ENCODE results near the gene AFG1L.
"Not testable (repeated sequence)": the region's sequence is repeated elsewhere in the genome, so short reads cannot be mapped to it uniquely, and the experiment has no call there.

AFG1L gene

DNA sequence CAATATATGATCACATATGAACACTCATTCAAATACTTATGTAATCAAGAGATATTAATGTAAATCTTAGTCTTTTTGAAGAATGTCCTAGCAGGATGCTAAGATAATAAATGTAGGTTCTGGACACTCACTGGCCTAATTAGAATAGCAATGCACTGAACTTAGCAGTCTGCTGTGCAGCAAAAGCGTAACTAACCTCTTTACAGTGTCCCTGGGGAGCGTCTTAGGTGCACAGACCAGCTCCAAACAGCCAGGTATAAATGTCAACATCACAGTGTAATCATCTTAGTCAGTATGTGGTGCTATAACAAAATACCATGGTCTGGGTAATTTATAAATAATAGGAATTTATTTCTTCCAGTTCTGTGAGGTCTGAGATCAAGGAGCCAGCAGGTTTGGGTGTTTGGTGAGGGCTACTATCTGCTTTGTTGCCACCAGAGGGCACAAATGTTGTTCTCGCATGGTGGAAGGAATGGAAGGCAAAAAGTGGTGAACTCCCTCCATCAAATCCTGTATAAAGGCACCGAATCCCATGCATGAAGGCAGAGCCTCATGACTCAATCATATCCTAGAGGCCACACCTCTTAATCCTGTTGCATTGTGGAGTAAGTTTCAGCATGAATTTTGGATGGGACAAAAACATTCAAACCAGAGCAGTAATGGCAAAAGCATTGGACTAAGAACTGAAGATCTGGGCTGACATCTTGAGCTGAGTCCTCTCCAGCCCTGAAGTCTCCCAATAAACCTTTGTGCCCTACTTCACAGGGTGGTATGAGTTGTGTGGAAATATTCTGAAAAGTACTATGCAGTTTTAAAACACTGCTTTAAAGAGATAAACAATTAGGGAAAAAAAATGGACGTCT is 224.1 kb downstream of the AFG1L start:
- DNase-seq (ENCODE audit: low read depth in 2 of 2) = no peak

GRCh38 chr6:108521616-108522107 is 226.8 kb downstream of the AFG1L start:
- DNase-seq (ENCODE audit: low read depth in 2 of 2) = no peak

- no peak for DNase-seq (ENCODE audit: low read depth in 2 of 2)
These were observed 228.8 kb downstream of the AFG1L start for GRCh38 chr6:108523697-108524096.

DNA sequence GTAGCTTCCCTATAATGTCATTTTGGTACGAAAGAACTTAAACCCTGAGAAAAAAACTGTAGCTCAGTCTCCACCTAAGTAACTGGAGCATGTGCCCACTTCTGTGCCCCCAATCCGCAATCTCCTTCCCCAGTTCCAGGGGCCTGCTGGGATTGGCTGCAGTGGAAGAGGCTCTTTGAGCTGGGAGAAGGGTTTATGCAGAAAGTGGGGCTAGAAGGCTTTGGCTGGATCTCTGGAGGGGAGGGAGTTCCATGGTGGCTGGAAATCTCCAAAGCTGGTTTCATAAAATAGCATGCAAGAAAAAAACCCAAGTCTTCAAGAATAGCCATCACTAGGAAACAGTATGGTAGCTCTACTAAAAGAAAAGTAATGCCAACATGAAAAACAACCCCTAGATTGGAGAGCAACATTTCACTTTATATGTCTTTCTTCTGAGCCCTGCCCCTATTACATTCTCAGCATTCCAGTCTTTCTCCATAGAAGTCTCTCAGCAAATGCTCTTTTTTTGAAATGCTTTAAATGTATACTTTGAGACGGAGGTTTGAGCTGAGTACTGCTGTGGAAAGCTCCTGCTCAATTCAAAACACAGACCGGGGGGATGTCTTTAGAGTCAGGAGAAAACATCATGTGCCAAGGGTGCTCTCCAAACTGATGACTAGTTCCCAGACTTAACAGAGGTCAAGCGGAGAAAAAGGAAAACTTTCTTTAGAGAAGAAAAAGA is 229.8 kb downstream of the AFG1L start:
- no peak for DNase-seq (ENCODE audit: low read depth in 2 of 2)

GRCh38 chr6:108526739-108527174 is 231.9 kb downstream of the AFG1L start:
- DNase-seq (ENCODE audit: low read depth in 2 of 2) = no peak

GRCh38 chr6:108528878-108529277 is 234.0 kb downstream of the AFG1L start:
- DNase-seq (ENCODE audit: low read depth in 2 of 2) = no peak

- DNase-seq (ENCODE audit: low read depth in 2 of 2) = no peak
These were observed 236.5 kb downstream of the AFG1L start for GRCh38 chr6:108531332-108531731.

- DNase-seq (ENCODE audit: low read depth in 2 of 2) = no peak
These were observed 240.4 kb downstream of the AFG1L start for GRCh38 chr6:108535114-108535742.

DNA sequence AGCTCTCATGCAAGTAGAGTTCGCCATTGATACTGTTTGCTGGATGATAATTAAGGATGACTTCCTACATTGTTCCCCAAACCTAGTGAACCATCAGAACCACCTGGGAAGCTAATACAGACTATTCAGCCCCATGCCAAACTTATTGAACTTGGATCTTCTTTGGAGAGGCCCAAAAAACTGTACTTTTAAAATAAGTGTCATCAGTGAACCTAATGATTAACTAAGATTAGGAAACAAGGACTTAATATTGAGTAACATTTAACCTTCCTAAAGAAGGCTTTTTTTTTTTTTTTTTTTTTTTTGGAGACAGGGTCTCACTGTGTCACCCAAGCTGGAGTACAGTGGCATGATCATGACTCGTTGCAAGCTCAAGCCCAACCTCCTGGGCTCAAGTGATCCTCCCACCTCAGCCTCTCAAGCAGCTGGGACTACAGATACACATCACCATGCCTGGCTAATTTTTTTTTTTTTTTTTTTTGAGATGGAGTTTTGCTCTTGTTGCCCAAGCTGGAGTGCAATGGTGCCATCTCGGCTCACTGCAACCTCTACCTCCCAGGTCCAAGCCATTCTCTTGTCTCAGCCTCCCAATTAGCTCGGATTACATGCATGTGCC is 241.2 kb downstream of the AFG1L start:
- not testable (repeated sequence) for DNase-seq (ENCODE audit: low read depth in 2 of 2)

DNA sequence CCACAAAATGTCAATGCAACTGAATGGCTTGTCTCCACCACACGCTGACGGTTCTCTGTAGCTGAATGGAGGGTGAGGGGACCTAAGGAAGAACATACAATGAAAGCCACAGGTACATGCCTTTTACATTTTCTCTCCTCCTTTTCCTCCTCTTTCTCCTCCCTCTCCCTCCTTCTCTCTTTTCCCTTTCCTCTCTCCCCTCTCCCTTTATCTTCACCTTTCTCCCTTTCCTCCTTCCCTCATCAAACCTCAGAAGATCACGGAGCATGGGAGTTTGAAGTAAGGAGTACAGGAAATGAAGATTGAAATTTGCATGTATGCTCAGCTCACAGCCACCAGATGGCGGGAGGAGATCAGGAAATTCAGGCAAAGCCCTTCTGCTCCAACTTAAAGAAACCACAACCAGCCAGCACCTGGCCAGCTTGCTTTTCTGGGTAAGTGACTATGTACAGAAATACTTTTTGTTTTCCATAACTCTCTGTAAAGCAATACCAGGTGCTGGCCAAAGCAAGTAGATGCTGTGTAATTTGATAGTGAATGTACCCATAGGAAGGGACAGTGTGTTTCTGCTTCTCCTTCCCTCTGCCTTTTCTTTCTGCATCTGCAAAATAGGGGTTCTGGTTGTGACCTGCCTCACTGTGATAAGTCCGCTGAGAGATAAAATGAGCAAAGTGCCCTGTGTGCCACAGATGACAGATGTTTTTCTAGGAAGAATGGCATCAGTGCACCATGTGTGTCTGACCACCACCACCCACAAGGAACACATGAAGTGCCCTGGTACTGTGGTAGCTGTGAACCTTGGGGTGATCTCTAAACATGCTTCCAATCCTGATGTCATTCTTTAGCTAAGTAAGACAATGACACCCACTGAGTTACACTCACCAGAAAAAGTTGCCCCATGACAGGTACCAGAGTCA is 247.2 kb downstream of the AFG1L start:
- DNase-seq (ENCODE audit: low read depth in 2 of 2) = peak in 1 of 2 donors; percentile 38

- DNase-seq (ENCODE audit: low read depth in 2 of 2) = no peak
These were observed 248.5 kb downstream of the AFG1L start for GRCh38 chr6:108543175-108543940.

DNA sequence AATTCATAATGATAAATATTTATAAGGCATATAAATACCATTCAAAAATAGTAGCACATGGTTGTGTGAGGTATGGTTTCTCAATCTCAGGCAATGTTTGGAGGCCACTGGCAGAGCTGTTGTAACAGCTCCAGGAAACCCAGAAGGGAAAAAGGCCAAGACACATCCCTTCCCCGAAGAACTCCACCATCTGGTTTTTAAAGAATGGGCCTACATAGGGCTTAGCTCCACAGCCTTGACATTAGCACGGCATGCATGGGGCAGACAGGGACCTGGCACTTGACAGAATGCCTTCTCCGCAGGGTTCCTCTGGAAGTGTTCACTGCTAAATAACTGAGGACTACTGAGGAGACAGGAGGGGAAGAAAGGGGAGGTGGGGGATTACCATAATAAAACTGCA is 249.8 kb downstream of the AFG1L start:
- no peak for DNase-seq (ENCODE audit: low read depth in 2 of 2)

DNA sequence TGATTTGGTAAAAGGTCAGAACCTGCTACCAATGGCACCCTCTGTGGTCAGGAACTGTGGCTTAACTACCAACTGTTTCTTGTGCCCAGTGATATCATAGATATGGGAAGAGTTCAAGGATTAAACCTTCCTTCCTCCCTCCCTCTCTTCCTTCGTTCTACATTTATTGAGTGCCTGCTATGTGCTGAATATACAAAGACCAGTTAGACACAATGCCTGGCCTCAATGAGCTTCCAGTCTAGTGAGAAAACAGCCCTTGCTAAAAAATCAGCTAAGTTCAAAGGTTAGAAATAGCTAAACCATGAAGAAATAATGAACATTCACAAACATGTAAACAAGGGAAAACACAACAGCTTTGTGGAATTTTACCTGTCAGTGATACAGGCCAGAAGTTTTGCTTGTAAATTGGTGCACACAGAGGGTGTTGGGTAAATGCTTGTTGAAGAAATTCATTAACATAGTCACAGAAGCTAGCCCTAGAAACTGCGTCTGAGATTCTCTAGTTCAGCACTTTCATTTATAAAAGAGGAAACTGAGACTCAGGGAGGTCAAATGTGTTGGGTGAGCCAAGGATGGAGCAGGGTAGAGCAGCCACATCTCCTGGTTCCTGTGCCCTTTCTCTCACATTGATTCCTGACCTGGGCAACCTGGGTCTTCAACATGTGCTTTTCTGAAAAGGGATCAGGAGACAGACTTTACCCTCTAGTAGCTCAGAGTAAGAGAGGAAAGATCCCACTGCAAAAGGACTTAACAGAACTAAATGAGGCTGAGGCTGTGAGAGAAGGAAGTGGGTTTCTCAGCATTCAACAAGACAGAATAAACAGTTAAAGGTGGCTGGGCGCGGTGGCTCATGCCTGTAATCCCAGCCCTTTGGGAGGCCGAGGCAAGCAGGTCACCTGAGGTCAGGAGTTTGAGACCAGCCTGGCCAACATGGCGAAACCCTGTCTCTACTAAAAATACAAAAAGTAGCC is 251.5 kb downstream of the AFG1L start:
- DNase-seq (ENCODE audit: low read depth in 2 of 2) = no peak

DNA sequence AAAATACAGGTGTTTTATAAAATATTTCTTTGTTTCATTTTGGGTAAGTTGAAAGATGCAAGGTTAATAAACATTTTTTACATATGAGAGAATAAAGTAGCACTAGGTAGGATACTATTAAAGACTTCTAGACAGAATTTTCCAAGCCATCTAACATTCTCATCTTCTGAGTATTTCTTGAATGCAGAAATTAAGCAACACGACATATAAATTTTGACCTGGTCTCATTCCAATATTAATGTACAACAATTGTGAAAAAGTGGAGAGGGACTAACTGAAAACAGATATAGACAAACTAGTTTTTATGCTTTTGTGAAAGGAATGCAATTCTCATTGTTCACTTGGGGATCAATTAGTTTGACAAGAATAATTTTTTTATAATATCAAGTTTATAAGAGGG is 254.4 kb downstream of the AFG1L start:
- no peak for DNase-seq (ENCODE audit: low read depth in 2 of 2)

GRCh38 chr6:108549741-108550140 is 254.9 kb downstream of the AFG1L start:
- no peak for DNase-seq (ENCODE audit: low read depth in 2 of 2)

DNA sequence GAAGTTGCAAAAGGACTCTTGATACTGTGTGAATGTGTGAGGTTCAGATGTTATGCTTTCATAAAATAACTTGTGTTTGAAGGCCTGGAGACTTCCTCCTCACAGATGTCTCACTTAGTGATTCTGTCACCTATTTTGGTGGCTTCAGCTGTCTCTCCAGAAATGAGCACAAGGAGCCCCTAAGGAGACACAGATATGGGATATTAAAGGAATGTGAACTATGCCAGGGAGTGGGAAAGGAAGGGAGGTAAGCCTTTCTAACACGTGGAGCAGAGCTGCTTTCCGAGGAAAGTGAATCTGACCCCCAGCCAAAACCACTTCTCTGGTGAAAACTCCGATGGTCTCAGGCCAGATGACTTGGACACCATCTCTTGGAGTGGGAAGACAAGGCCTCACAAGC is 255.4 kb downstream of the AFG1L start:
- DNase-seq (ENCODE audit: low read depth in 2 of 2) = no peak

- DNase-seq (ENCODE audit: low read depth in 2 of 2) = no peak
These were observed 260.7 kb downstream of the AFG1L start for GRCh38 chr6:108555399-108556052.

DNA sequence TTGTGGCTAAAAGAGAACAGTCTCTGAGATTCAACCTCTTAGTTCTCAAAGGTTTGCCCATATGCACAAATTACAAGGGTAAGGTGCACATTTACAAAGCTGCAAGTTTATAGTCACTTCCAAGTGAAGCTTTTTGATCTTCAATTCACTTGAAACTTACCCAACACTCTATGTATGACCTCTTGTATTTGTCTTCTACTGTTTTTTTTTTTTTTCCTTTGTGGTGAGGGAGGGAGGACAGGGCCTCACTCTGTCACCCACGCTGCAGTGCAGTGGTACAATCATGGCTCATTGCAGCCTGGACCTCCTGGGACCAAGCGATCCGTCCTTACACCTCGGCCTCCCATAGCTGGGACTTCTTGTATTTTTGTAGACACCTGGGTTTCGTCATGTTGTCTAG is 261.4 kb downstream of the AFG1L start:
- no peak for DNase-seq (ENCODE audit: low read depth in 2 of 2)
